Measurements from ENCODE around the gene IRAK1. TPM values are rescaled to one million over a fixed set of nuclear protein-coding genes. Genes with fewer than 3 reads are reported as not detected.
A peak's percentile ranks its signal among the peaks of the same experiment; 100 is the strongest.

Gene IRAK1
- total RNA-seq, 2 donors from 2014 or later, result 51.6 to 105 TPM

DNA sequence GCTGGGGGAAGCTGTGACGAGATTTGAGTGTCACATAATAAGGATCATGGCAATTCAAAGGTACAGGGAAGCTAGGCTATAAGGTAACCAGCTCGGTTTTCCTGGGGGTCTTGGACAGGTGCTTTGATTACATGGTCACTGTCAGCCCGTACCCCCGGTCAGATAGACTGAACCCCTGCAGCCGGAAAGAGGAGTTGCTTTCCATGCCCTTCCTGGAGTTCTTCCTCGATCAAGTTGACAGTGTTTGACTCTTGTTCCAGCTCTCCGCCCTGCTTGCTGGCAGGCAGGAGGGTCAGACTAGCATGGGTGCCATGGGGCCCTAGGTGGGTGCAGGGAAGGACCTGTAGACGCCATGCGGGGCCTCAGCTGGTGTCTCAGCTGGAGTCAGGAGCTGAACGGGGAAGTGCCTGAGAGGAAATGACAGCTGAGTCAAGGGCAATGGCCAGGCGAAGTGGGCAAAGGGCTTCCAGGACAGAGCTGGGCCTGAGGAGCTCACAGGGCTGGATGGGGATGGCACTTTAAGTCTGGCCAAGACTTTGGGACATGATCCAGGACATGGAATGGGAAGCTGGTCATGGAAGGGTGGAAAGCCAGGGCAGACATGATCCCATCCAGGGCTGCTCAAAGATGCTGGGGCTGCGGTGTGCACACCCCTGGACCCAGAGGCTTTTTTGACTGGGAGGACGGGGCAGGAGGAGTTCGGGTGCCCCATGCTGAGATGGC, 45.5 kb downstream of the IRAK1 start:
- Histone ChIP-seq H3K36me3 (replicated peaks in 1 of 2; ENCODE audit: insufficient read depth in 1 of 2, low read depth in 2 of 2) (no peaks in the 10 kb centered on the region), H3K9me3 (no peaks in the 10 kb centered on the region), H3K27me3 (no peaks in the 10 kb centered on the region), H3K4me1 (peaks cover 21% of the 10 kb centered on the region), H3K4me3 (no peak overlapping the region), H3K27ac (peak overlapping the region; percentile 94 to 99 (median 96))
- no peak for TF ChIP-seq POLR2A (IDR thresholded peaks at IDR 0.05)
- TF ChIP-seq, protein P1, sequence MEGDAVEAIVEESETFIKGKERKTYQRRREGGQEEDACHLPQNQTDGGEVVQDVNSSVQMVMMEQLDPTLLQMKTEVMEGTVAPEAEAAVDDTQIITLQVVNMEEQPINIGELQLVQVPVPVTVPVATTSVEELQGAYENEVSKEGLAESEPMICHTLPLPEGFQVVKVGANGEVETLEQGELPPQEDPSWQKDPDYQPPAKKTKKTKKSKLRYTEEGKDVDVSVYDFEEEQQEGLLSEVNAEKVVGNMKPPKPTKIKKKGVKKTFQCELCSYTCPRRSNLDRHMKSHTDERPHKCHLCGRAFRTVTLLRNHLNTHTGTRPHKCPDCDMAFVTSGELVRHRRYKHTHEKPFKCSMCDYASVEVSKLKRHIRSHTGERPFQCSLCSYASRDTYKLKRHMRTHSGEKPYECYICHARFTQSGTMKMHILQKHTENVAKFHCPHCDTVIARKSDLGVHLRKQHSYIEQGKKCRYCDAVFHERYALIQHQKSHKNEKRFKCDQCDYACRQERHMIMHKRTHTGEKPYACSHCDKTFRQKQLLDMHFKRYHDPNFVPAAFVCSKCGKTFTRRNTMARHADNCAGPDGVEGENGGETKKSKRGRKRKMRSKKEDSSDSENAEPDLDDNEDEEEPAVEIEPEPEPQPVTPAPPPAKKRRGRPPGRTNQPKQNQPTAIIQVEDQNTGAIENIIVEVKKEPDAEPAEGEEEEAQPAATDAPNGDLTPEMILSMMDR (IDR thresholded peaks at IDR 0.05), result no peak
- DNase-seq, result peak in 3 of 4 donors; percentile 33 to 42 (median 37)
- intact Hi-C loops (cut with DNase I), result no loop called here
- no peak for ATAC-seq
- WGBS, 2 donors, result 31 to 80% methylated on average over 1 to 9 of the region's 14 CpGs

DNA sequence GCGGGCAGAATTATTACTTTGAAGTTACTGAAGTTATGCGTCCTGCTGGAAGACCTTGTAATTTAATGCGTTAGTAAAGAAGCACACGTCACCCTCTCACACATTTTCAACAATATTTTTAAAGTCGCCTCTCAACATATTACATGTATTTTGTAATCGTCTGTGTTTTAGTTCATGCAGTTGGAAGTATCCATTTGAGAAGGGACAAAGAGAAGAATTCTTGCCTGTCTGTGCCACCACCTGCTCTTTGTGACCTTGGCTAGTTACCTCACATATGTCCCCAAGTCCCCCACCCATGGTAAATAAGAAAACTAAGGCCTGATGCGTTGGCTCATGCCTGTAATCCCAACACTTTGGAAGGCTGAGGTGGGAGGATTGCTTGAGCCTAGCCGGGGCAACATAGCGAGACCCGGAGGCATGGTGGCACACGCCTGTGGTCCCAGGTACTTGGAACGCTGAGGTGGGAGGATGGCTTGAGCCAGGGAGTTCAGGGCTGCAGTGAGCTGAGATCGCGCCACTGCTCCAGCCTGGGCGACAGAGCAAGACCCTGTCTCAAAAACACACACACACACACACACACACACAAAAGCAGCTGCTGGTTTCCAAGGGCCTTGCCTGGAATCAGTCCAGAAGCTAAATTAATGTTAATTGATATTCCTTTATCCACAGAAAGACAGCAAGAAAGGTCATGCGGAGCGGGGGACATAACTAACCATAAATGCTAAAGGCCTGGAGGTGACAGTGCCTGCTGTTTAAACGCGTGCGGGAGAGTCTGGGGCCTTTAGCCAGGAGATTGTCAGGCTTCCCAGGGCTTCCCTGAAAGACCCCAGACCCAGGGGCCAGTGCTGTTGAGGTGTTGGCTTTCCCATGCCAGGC, 46.3 kb downstream of the IRAK1 start:
- 10 to 15% methylated on average over 8 to 20 of the region's 20 CpGs for WGBS, 2 donors
- DNase-seq (peak in 2 of 4 donors; percentile 36 to 49), ATAC-seq (no peak)
- Histone ChIP-seq H3K4me3 (no peak overlapping the region), H3K36me3 (replicated peaks in 1 of 2; ENCODE audit: insufficient read depth in 1 of 2, low read depth in 2 of 2) (no peaks in the 10 kb centered on the region), H3K27me3 (no peaks in the 10 kb centered on the region), H3K4me1 (peaks cover 29% of the 10 kb centered on the region), H3K27ac (peak overlapping the region; percentile 94 to 99 (median 96)), H3K9me3 (no peaks in the 10 kb centered on the region)
- intact Hi-C loops (cut with DNase I), result no loop called here
- peak in 2 of 3 donors; percentile 26 to 53 for TF ChIP-seq POLR2A (IDR thresholded peaks at IDR 0.05)
- TF ChIP-seq, protein P1 (IDR thresholded peaks at IDR 0.05), result no peak

DNA sequence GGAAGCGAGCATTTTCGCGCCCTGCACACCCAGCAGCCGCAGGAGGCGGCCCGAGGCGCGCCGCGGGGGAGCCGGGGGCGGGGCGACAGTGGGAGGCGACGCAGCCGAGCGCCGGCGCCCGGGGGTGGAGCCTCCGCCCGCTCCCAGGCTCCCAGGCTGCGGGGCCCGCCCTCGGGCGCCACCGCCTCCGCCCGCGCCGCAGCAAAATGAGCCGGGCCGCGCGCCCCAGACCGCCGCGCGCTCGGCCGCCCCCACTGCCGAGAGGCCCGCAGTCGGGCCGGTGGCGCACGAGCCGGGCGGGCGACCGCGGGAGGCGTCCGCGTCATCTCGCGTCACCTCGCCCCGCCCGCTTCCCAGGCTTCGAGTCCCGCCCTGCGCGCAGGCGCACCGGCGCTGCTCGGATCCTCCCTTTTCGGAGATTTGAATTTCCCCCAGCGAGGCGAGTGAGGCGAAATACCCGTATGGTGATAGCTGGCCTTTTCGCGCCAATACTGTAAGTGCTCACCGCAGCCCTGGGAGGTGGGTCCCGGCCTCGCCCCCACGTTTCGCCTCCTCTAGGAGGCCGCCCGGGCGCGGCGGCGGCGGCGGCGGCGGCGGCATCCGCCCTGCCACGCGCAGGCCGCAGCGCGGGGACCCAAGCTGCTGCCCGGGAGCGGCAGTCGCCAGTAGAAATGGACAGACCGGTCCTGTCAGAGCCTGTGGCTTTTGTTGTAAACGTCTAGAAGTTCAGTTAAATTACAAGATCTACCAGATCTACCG, 47.2 kb downstream of the IRAK1 start, which contains the start of gene TMEM187:
Gene TMEM187 (plus strand): TSS at position 387 of the 759 bp plus-strand sequence. CDS start 9,309 bp downstream, outside the sequence.
- Histone ChIP-seq H3K4me3 (peak within 1 kb of the TSS; percentile 80 to 95), H3K36me3 (replicated peaks in 1 of 2; ENCODE audit: insufficient read depth in 1 of 2, low read depth in 2 of 2) (no peaks in the 10 kb centered on the region), H3K27me3 (no peaks in the 10 kb centered on the region), H3K4me1 (peaks cover 37% of the 10 kb centered on the region), H3K9me3 (no peaks in the 10 kb centered on the region), H3K27ac (peak within 1 kb of the TSS; percentile 94 to 99 (median 96))
- ATAC-seq, result peak; percentile 72
- TF ChIP-seq, protein P1 (IDR thresholded peaks at IDR 0.05), result no peak
- TF ChIP-seq POLR2A (IDR thresholded peaks at IDR 0.05), result peak in 2 of 3 donors; percentile 37 to 57
- intact Hi-C loops (cut with DNase I), result no loop called here
- peak; percentile 86 to 91 (median 89) for DNase-seq
- whole genome bisulfite sequencing, 2 donors, result 0% methylated on average over 13 to 27 of the region's 103 CpGs

DNA sequence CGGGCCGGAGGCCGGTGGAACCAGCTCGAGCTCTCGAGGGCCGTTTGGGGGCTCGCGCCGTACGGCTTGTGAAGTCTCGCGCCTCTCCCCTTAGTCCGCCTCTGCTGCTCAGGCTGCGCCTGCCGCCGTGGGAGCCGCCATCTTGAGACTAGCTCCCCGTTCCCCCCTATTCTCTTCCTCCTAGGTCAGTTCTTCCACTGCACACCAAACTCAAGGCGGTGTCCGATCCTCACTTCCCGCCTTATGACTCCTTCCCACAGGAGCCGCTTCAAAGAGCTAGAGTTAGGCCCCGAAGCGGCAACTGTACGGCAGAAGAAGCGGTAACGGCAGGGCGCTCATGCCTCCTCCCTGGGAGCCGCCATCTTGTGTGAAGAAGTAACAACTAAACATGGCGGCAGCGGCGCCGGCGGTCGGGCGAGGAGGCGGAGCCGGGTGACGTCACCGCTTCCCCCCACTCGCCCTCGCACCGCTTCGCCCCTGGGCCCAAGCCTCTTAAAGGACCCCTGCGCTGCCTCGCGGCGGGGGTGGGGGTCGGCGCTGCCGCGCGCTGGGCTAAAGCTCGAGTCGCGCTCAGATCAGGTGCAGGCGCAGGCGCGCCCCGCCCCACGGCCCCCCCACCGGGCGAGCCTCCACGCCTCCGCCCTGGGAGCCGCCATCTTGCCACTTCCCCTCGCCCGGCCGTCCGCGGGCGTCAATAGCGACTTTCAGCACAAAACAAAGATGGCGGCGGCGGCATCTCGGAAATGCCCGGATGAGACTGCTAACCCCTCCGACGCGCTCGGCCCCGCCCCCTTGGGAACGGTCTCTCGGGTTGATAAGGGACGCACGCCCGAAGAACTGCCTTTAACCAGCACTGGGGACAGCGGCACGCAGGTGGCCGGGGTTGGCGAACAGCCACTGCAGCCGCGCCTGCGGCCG, 48.0 kb downstream of the IRAK1 start, which contains the start of gene HCFC1:
Gene HCFC1 (minus strand): TSS at position 369 of the 918 bp plus-strand sequence. CDS start 978 bp downstream, outside the sequence.
- peaks cover 45% of the 10 kb centered on the region for H3K4me1 ChIP-seq
- 0% methylated on average over 22 of the region's 96 CpGs; no CpG with 5 or more reads in 1 of the 2 donors for WGBS, 2 donors
- intact Hi-C loops (cut with DNase I), result no loop called here

More for the DNA sequence above, 48.0 kb downstream of the IRAK1 start, which contains the start of gene HCFC1:
- ATAC-seq, result peak; percentile 69
- H3K27ac ChIP-seq, result peak within 1 kb of the TSS; percentile 94 to 99 (median 96)
- peak; percentile 33 to 79 (median 73) for TF ChIP-seq POLR2A (IDR thresholded peaks at IDR 0.05)
- TF ChIP-seq, protein P1 (IDR thresholded peaks at IDR 0.05), result peak in 1 of 7 experiments; percentile 2
- H3K27me3 ChIP-seq, result no peaks in the 10 kb centered on the region
- DNase-seq, result peak; percentile 89 to 94 (median 92)
- H3K9me3 ChIP-seq, result no peaks in the 10 kb centered on the region
- no peaks in the 10 kb centered on the region for H3K36me3 ChIP-seq (replicated peaks in 1 of 2; ENCODE audit: insufficient read depth in 1 of 2, low read depth in 2 of 2)
- peak within 1 kb of the TSS; percentile 80 to 95 for H3K4me3 ChIP-seq

Measured in body of pancreas (tissue), 4 donors.